GM04504 (cell line): ENCODE results near the gene B3GAT2.

Source experiments
- DNase-seq: peaks from one replicate; pipeline ENCODE4 v3.0.0-alpha.2; 2012; ENCODE audit warnings: low read depth

Gene B3GAT2

DNA sequence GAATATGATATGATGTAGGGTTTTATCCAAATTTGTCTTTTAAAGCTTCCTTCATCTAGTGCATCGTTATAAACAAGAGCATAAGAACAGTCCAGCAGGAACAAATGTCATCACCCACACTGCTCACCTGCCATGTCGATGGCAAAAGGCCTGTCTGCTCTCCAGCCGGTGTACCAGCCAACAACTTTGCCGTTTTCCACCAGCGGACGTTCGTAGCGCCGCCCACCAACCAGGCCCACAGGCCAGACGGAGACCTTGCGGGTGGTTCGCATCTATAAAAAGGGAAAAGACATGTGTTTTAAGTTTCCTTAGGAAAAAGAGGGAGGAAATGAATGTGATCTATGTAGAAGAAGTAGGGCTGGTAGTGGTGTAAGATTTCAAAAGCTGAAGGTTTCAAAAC lies 62.9 kb downstream of the B3GAT2 start:
- no peak for DNase-seq

- no peak for DNase-seq
These were observed 67.6 kb downstream of the B3GAT2 start for GRCh38 chr6:70889270-70889669.

- no peak for DNase-seq
These were observed 70.2 kb downstream of the B3GAT2 start for GRCh38 chr6:70886661-70887060.

GRCh38 chr6:70886071-70886470 lies 70.8 kb downstream of the B3GAT2 start:
- no peak for DNase-seq

GRCh38 chr6:70884074-70884983 lies 72.5 kb downstream of the B3GAT2 start:
- peak; percentile 26 for DNase-seq

- DNase-seq = no peak
These were observed 77.4 kb downstream of the B3GAT2 start for GRCh38 chr6:70879496-70879895.

- no peak for DNase-seq
These were observed 82.5 kb downstream of the B3GAT2 start for GRCh38 chr6:70874181-70874913.

- DNase-seq = no peak
These were observed 84.4 kb downstream of the B3GAT2 start for GRCh38 chr6:70872469-70872868.

DNA sequence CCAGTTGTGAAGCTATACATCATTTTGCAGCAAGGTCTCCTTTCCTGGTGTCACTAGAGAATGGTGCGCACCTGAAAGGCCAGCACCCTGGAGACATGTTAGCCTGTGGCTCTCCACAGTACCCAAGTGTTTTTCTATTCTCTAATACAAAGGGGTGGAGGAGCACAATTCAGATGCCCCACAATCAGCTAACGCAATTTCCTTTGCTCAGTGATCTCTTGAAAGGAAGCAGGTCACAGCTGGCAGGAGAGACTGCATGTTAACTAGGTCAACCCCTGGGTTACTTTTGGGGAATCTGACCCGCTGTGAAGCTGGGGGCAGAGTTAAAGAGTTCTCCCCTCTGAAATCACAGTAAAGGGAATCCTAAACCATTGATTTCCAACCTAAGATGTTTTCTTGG lies 92.5 kb downstream of the B3GAT2 start:
- DNase-seq = no peak

- DNase-seq = no peak
These were observed 93.5 kb downstream of the B3GAT2 start for GRCh38 chr6:70863343-70863742.

- DNase-seq = no peak
These were observed 95.9 kb downstream of the B3GAT2 start for GRCh38 chr6:70860920-70861319.

DNA sequence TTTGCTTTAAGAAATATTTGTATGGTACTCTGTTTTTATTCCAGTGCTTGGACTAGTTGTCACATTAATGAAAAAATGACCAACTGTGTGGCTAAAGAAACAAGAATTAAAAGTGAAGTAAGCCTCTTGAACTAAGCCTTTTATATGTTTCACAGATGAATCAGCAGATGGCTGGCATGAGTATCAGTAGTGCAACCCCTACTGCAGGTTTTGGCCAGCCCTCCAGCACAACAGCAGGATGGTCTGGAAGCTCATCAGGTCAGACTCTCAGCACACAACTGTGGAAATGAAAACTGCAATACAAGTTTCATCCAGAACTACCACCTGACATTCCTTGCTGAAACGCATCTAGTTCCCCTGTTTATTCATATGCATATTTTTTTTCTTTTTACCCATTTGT lies 96.8 kb downstream of the B3GAT2 start:
- DNase-seq = peak; percentile 7

DNA sequence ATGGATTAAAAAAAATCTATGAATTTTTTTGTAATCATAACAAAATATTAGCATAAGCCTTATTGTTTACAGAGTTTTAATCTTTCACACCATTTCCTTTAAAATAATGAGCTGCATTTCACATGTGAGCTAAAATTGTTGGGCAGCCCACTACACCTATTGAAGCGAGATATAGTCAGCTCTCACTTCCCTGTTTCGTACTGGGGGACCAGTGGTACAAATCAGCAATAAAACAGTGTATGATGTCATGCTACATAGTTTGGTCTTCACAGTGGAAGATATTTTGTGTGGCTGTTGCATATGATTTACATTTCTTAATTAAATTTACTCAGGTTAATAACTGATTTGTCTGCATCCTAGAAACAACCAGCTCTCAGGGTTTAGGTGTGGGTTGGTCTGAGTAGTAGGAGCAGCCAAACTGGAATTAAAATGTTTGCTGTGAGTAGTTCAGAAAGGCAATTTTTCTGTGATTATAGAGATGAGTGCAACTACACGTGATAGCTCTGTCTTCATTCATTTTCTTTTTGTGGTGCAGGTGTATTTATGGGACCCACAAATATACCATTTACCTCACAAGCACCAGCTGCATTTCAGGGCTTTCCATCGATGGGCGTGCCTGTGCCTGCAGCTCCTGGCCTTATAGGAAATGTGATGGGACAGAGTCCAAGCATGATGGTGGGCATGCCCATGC lies 99.3 kb downstream of the B3GAT2 start:
- no peak for DNase-seq

DNA sequence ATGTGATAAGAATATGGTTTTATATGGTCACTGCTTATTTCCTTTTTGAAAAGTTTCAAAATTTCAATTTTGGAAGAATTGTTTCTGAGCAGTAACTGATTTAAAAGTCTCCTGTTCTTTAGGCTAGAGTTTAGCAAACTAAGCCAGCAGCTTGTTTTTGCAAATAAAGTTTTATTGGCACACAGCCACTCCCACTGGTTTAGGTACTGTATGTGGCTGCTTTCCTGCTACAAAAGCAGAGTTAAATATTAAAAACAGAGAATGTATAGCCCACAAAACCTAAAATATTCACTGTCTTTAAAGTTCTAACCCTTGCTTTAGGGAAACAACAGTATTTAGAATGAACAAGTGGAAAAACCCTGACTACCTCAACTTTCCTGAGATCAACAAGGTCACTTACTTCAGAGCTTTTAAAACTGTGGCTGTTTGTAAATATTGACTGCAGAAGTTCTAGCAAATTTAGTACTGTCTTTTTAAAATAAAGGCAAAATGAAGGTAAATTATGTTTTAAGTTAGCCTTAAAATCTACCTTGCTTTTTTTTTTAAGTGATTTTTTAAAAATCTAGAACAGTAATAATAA lies 104.1 kb downstream of the B3GAT2 start:
- DNase-seq = no peak

DNA sequence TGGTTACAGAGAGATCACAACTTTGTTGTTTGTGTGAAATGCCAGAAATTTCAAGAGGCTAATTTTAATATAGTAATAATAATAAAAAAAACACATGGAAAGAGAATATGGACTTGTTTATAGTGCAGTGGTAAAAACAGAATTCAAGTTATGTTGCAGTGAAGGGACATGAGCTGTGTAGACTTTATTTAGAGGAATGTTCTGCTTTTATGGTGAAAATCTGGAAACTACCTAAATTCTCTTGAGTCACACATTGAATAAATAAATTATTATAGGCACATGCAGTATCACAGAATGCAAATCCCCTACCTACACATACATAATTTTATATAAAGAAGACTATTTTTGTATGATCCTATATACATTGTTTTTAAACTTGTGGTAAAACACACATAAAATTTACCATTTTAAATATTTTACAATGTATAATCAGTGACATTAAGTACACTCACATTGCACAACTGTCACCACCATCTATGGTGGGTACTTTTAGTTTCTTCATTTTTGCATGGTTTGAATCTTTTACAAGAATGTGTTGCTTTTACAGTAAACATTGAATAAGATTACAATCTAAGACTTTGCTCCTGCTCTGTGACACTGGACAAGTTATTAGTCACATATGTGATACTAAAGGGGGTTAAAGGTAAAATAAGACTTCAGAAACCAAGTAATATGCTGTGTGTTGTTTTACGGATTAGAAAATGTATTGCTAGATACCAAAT lies 107.4 kb downstream of the B3GAT2 start:
- no peak for DNase-seq

DNA sequence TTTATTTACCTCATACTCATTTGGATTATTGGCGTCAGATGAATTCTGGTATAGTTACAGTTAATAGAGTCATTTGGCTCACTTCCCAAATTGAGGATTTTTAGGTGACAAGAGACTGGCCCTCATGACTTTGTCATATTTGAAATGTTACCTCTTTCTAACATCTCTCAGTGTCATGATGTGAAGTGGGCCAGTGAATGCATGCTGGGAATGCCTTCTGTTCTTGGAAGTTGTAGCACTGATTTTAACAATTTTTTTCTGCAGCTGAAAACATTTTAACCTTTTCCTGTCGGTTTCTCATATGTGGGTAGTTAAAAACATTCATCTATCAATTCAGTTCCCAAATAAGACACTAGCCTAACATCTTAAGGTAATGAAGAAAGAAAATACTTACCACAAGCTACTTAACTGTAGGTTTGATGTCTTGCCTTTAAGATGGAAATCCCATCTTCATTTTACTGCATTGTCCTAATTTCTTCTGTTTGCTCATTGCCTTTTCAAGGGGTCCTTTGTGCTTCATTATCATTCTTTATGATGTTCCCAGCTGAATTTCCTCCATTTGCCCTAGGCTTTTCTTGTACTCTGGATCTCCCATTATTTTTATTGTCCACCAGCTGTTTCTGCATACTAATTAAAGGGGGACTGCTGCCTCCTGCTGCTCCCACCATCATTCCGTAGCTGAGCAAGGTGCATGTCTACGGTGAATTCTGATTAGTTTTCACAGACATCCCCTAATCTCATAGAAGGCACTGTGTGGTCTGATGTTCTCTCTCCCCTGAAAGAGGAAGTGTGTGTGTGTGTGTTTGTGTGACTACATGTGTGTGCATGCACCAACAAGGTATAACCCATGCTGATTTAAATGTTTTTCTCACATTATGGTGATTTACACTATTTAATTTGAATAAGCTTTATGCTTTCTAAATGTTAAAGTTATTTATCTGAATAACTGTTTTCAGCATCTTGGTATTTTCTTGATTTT lies 109.5 kb downstream of the B3GAT2 start:
- DNase-seq = no peak

DNA sequence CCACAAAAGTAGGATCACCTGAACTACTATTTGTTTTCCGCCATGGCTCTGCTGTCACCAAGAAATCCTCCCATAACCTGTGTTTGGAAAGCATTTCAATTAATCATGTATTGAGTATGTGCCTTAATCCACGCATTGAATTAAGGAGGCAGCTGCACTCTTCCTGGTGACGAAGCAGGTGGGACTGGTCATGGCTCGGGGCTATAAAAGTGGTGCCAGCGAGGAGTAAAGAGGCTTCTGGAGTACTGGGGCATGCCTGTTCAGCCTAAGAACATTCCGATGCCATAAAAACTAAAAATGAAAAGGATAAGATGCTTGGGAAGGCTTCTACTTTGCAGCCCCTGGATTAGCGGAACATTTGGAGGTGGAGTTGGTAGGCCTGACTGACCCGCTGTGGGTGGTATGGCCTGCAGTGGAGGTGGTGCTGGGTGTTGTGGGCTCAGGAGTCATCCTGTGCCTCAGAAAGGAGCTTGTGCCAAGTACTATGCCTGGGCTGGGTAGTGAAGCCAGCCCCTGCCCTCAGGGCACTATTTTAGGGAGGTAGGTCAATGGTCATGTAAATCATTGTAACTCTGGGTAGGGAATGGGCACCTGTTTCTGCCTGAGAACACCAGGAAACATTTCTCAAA lies 110.5 kb downstream of the B3GAT2 start:
- DNase-seq = no peak

GRCh38 chr6:70844301-70844700 lies 112.6 kb downstream of the B3GAT2 start:
- DNase-seq = no peak

GRCh38 chr6:70843328-70843918 lies 113.4 kb downstream of the B3GAT2 start:
- DNase-seq = no peak

GRCh38 chr6:70842541-70842940 lies 114.3 kb downstream of the B3GAT2 start:
- no peak for DNase-seq
